HG02623 (cell line): ENCODE data around the gene DSTN.

Experiments
- ATAC-seq: cut with Tn5 transposase; IDR thresholded peaks from one replicate; pipeline ENCODE4 v1.9.1; 2021; ENCODE audit warnings: moderate library complexity; ENCODE audit not compliant: unreplicated experiment

Gene DSTN

DNA sequence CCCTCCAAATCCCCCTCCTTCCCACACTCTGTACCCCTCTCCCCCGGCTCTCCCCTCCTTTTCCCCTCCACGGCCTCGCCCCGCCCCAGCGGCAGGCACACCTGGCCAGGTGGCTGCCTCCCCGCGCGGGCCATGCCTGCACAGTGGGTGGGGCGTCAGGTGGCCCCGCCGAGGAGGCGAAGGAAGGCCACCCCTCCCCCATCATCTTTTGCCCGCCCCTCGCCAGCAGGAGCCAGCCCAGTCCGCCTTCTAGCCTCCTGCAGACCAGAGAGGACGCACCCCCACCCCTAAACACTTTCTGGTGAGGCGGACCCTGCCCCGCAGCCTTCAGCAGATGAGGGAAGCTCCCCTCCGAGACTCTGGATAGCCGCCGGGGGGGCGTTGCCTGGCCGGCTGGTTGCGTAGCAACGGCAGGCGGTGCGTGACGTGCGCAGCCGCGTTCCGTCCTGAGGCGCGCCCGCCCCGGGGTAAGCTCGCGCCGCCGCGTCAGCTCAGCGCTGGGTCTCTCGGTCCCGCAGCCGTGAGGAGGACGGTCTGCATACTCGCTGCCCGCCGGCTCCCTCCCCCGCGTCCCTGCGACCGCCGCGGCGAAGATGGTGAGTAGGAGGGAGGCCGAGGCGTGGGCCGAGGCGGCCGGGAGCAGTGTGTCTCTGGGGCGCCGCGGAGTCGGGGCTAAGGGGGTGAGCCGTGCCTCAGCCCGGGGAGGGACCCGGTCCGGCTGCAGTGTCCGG lies at the start of gene DSTN:
Gene DSTN, plus strand, starts transcription at position 460 of the 731 bp plus-strand sequence. Its CDS starts 134 bp downstream, at position 594.
- ATAC-seq = peak; percentile 93

DNA sequence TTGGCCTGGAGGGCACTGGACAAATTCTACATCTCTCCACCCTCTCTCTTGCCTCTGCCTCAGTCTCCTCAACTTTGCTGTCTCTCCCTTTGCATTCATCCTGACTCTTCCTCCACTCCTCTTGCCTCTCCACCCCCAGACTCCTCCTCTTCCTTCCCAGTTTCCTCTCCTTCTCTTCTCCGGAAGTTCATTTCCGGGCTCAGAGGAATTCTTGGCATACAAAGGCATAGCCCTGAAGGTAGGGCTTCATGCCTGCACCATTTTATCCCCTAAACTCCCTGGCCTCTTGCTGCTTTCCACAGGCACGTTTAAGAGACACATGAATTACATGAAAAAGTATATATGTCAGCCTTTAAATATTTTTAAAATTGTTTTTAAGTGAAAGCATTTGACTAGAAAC lies 49.3 kb upstream of the DSTN start:
- no peak for ATAC-seq

DNA sequence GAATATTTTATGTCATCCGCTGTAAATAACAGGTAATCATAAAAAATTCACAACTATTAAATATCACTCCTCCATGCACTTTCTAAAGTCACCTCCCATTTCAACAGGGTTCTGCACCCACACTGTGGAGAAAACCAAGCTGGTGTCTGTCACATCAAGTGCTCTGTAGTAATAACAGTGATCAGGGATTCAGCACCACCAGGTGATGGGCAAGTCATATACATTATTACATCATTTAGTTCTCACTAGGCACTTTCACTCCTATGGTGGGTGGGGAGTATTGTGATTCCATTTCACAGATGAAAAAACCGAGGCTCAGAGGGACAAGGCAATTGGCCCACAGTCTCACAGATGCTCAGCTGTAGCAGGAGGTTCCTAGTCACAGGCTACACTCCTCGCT lies 47.3 kb upstream of the DSTN start:
- no peak for ATAC-seq

DNA sequence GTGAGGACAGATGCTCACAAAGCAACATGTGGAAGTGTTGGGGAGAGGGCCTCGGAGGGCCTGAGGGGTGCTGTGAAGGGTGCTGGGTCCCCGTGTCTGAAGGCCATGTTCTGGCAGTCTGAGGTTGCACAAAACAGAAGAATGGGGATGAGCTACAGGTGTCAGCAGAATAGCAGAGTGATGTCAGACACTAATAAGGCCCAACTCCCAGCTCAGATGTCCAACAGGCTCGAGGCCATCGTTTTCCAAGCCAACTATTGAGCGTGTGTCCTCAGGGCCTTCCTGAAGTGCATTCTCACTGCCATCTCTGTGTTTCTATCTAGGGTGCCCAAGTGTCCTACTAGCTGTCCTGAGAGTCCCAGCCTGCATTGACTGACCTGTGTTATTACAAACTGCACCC lies 46.5 kb upstream of the DSTN start:
- no peak for ATAC-seq

- ATAC-seq = no peak
Measured at GRCh38 chr20:17524560-17524959, 45.3 kb upstream of the DSTN start.

DNA sequence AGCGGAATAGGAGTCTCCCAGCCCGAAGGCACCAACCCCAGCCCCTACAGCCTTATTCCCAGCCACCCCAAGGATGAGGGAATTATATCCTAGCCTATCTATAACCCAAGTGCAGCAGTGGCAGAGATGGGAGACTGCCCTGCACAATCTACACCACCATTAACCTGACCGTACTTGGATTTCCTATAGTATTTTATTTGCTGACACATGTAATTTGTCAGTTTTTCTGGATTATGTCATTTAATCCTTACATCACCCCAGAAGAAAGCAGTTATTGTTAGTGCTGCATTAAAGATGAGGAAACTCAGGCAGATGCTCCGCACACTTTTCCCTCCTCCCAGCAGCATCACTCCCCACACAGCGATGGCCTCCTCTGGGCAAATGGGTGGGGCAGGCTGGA lies 44.7 kb upstream of the DSTN start:
- no peak for ATAC-seq

DNA sequence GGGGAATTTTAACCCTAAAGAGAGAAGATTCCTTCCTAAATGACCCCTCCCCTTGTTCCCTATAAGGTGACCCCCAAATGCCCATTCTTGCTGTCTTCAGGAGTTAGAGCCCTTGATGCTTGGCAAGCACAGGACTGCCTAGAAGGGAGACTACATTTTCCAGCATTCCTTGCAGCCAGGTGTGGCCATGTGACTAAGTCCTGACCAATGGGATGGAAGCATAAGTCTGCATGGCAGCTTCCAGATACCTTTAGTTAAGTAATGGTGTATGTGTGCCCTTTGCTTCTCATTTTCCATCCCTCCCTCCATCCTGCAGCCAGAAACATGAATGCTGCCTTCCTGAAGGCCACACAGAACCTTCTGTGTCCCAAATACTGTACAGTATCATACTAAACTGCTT lies 44.2 kb upstream of the DSTN start:
- no peak for ATAC-seq

- ATAC-seq = no peak
Measured at GRCh38 chr20:17529586-17529985, 40.3 kb upstream of the DSTN start.

DNA sequence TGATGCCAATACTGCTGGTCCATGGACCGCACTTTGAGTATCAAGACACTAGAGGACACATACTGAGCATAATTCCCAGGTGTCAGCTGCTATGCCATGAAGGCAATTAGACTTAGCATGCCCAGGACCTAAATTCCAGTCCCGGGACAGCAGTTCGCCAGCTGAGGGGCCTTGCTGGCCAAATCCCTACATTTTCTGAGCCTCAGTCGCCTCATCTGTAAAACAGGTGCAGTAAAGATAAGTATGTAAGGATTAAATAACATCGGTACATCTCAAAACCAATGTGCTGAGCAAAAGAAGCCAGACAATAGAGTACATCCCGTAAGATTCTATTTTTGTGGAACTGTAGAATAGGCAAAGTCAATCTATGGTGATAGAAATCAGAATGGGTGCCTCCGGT lies 39.7 kb upstream of the DSTN start:
- ATAC-seq = no peak

DNA sequence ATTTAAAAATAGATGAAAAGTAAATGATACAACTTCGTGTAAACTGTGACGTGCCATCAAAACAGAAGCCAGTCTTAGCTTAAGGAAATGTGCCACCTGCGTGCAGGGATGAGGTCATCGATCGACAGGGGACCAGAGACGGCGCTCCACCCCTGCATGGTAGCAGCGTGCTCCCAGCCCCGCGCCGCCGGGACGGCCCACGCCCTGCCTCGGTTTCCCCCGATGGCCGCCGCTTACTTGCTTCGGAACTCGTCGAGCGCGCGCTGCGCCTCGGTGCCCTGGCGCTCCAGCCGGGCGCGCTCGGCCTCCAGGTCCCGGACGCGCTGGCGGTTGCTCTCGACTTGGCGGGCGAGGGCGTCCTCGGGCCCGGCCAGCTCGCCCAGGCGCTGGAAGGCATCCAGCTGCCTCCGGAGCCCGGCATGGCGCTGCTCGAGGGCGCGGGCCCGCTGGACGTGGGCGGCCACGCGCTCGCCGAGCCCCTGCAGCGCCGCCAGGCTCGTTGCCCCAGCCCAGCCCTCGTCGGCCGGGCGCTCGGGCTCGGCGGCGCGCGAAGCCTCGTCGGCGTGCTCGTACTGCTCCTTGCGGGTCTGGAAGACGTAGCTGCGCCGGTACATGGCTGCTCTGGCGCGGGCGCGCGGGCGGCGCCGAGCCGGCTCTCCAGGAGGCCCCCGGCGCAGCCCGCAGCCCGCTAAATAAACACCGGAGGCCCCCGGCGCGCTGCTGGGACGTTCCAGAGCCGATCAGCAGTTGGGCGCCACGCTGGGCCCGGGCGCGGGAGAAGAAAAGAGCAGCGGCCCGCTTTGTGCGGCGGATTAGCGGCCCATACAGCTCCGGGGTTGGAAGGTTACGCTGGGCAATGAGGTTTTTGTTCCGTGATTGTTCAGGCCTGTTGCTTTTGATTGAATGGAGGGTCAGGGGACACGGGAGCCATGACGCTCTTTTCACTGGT lies 38.9 kb upstream of the DSTN start, which contains the start of gene BFSP1:
Gene BFSP1, minus strand, starts transcription at position 664 of the 949 bp plus-strand sequence. Its CDS starts 50 bp downstream, at position 614.
- ATAC-seq = no peak

GRCh38 chr20:17531665-17532025 lies 38.2 kb upstream of the DSTN start:
- no peak for ATAC-seq

- ATAC-seq = no peak
Measured at GRCh38 chr20:17533396-17533795, 36.5 kb upstream of the DSTN start.

GRCh38 chr20:17534077-17534476 lies 35.8 kb upstream of the DSTN start:
- no peak for ATAC-seq

DNA sequence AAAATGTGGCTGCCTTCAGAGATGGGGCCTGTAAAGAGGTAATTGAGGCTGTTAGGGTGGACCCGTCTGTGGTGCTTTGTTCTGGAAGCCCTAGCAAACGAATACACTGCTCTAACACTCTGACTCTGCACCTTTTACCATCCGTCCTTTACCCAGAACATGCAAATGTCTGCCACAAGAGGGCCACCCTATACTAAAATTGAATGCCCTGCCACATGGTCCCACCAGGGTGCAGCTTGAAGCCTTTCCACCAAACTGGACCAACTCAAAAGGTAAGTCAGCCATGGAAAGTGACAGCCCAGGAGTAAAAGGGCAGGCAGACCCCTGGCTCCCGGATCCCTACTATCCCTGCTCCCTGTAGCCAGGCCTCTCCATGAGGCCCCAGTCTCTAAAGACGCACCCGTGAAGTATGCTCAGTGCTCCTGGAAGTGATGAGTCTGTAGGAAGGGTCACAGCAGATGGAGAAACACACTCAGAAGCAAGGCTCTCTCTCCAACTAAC lies 32.9 kb upstream of the DSTN start:
- ATAC-seq = peak; percentile 77

DNA sequence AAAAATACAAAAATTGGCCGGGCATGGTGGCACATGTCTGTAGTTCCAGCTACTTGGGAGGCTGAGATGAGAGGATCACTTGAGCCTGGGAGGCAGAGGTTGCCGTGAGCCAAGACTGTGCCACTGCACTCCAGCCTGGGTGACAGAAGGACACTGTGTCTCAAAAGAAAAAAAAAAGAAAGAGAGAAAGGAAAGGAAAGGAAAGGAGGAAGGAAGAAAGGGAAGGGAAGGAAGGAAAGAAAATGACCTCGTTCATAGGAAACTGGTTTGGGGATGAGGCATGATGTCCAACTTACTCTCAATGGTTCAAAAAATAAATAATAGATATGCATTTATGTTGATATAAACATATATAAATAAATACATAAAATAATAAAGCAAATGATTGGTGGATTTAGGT lies 31.9 kb upstream of the DSTN start:
- ATAC-seq = no peak

GRCh38 chr20:17538517-17539170 lies 31.2 kb upstream of the DSTN start:
- peak; percentile 67 for ATAC-seq

GRCh38 chr20:17541596-17541995 lies 28.3 kb upstream of the DSTN start:
- no peak for ATAC-seq

DNA sequence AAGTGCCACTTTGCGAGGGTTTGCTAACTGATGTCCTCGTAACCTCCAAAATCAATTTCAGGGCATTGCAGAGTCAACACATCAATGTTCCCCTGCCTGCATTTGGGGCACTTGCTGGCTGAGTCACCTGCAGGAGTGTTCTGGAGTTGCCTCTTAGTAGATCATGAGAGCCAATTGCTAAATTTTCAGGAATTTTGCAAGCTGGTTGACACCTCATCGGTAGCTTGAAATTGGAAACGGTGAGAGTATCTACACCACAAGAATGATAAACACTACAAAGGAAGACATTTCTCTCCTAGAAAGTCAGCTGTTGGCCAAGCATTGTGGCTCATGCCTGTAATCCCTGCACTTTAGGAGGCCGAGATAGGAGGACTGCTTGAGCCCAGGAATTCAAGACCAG lies 27.9 kb upstream of the DSTN start:
- ATAC-seq = no peak

DNA sequence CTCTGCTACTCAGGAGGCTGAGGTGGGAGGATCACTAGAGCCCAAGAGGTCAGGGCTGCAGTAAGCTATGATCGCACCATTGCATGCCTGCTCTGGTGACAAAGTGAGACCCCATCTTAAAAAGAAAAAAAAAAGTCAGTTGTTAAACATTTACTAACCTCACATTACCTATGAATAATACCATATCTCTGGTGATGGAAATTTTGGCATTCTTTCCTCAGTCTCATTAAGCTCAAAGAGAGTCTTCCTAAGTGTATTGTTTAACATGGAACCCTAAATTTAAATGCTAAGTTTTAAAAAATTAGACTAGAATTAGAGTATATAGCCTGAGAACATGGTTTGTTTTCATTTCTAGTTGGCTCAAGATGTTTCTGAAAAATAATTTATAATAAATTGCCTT lies 27.4 kb upstream of the DSTN start:
- ATAC-seq = no peak

GRCh38 chr20:17542993-17543412 lies 26.9 kb upstream of the DSTN start:
- ATAC-seq = no peak

GRCh38 chr20:17543531-17544131 lies 26.2 kb upstream of the DSTN start:
- no peak for ATAC-seq
